Thyroid gland (tissue), 4 donors: ENCODE results near the gene GNA15. TPM values are rescaled to one million over a fixed set of nuclear protein-coding genes. Genes with fewer than 3 reads are reported as not detected.
"Not testable (repeated sequence)": the region's sequence is repeated elsewhere in the genome, so short reads cannot be mapped to it uniquely, and the experiment has no call there.

Experiments used
- DNase-seq, 2 donors: peaks; one replicate each; pipeline ENCODE4 v3.0.0-alpha.2; 2019
- H3K27ac ChIP-seq, 3 donors: fragments of 200-600 bp; sonication (generic); 1 replicate in 2 of 3; 2 replicates in 1 of 3; pipeline ENCODE4 v1.5.1; 2016 to 2019; ENCODE audit warnings: mild to moderate bottlenecking in 1 of 3, moderate library complexity in 1 of 3
- H3K27me3 ChIP-seq: fragments of 200-600 bp; sonication (generic); one replicate; pipeline ENCODE4 v1.5.1; 2019
- H3K36me3 ChIP-seq, 2 donors: fragments of 200-600 bp; sonication (generic); one replicate each; pipeline ENCODE4 v1.5.1; 2016 to 2019
- H3K4me1 ChIP-seq, 2 donors: fragments of 200-600 bp; sonication (generic); one replicate each; pipeline ENCODE4 v1.5.1; 2017 to 2019
- H3K4me3 ChIP-seq, 3 donors: fragments of 200-600 bp; sonication (generic); replicated peaks in 1 of 3; 1 replicate in 2 of 3; 2 replicates in 1 of 3; pipeline ENCODE4 v1.5.1; 2016; ENCODE audit warnings: mild to moderate bottlenecking in 1 of 3
- H3K9me3 ChIP-seq: fragments of 200-600 bp; sonication (generic); one replicate; pipeline ENCODE4 v1.5.1; 2017
- POLR2A ChIP-seq, 2 donors: fragments of 450-650 bp; IDR thresholded peaks; one replicate each; pipeline ENCODE4 v1.6.1; 2017; ENCODE audit warnings: antibody characterized with exemption in 2 of 2, mild to moderate bottlenecking in 2 of 2, moderate library complexity in 1 of 2
- WGBS, 2 donors: methylation state at CpG; one replicate each; pipeline ENCODE4 v1.1.5; 2017; 5-methylcytosine and 5-hydroxymethylcytosine counted together
- intact Hi-C: fragments of 100-400 bp; cut with DNase I; formaldehyde crosslinking; loops from one replicate; pipeline ENCODE4 v1.15.1; 2023
- total RNA-seq, 4 donors: library from RNA; depleted of rRNA; stranded (reverse); fragments of >200 nt; gene quantifications; one replicate each; pipeline ENCODE4 v1.2.3, GENCODE V29; 2016
- TF ChIP-seq, protein P1 (sequence below), 6 experiments: fragments of 200-600 bp in 3 of 6; fragments of 450-650 bp in 3 of 6; sonication (generic) in 3 of 6; IDR thresholded peaks; one replicate each; pipeline ENCODE4 v1.5.1; 2016 to 2019; ENCODE audit warnings: antibody characterized with exemption in 6 of 6, mild to moderate bottlenecking in 2 of 6, inconsistent platforms in 1 of 6, moderate library complexity in 1 of 6

GNA15 gene
- total RNA-seq, 4 donors from 2014 or later = 0.88 to 4.6 (median 2.1) TPM

DNA sequence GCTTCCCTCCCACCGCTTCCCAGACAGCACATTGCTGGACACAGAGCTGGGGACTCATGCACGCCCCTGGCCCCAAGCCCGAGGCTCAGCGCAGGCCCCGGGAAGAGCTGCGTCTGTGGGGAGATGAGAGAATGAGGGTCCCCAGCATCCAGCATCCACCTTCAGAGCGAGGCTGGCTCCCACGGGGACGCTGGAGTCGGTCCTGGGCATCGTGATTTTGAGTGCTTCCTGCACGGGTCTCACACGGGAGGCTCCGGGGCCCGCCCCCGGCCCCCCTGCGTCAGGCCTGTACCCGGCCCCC lies 54.6 kb downstream of the GNA15 start:
- Histone ChIP-seq H3K27me3 (no peaks in the 10 kb centered on the region), H3K36me3 (no peaks in the 10 kb centered on the region), H3K4me1 (peaks cover 13 to 14% of the 10 kb centered on the region in 2 donors), H3K27ac (no peak overlapping the region), H3K4me3 (no peak overlapping the region), H3K9me3 (no peaks in the 10 kb centered on the region)
- WGBS, 2 donors = 90 to 92% methylated on average over 7 to 16 of the region's 18 CpGs
- intact Hi-C loops = no loop called here
- TF ChIP-seq, protein P1, sequence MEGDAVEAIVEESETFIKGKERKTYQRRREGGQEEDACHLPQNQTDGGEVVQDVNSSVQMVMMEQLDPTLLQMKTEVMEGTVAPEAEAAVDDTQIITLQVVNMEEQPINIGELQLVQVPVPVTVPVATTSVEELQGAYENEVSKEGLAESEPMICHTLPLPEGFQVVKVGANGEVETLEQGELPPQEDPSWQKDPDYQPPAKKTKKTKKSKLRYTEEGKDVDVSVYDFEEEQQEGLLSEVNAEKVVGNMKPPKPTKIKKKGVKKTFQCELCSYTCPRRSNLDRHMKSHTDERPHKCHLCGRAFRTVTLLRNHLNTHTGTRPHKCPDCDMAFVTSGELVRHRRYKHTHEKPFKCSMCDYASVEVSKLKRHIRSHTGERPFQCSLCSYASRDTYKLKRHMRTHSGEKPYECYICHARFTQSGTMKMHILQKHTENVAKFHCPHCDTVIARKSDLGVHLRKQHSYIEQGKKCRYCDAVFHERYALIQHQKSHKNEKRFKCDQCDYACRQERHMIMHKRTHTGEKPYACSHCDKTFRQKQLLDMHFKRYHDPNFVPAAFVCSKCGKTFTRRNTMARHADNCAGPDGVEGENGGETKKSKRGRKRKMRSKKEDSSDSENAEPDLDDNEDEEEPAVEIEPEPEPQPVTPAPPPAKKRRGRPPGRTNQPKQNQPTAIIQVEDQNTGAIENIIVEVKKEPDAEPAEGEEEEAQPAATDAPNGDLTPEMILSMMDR (IDR thresholded peaks at IDR 0.05) = no peak
- no peak for TF ChIP-seq POLR2A (IDR thresholded peaks at IDR 0.05)
- DNase-seq = no peak

DNA sequence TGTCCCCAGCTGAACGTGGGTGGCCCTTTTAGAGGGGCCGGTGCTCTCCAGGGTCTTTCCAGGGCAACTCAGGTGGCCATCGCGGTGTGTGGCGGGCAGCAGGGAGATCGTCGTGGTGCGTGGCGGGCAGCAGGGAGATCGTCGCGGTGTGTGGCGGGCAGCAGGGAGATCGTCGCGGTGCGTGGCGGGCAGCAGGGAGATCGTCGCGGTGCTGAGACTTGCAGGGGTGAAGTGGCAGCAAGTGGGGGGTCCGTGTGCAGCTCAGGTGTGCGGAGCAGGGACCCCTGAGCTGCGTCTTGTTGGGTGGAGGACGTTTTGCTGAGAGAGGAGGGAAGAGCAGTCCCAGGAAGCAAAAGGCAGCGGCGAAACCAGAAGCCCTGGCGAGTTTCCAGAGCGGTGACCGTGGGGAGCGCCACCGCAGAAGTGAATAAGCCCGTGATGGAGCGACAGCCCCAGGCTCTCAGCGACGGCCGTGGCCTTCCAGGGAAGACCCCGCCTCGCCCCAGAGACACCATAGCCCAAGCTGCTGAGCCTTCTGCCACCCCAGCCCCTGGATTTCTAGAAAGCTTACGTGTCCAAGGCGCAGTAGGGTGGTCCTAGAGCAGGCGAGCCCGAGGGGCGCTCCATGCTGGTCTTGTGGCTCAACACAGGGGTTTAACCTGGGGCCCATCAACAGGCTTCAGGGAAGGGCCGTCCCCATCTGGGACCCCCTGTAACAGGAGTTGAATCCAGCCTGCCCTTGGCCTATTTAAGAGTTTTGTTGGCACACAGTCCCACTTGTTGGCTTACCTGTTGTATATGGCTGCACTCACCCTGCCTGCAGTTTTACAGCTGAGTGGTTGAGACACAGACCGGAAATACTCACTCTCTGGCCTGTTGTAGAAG lies 55.3 kb downstream of the GNA15 start:
- Histone ChIP-seq H3K36me3 (no peaks in the 10 kb centered on the region), H3K9me3 (no peaks in the 10 kb centered on the region), H3K27ac (no peak overlapping the region), H3K4me1 (peaks cover 13 to 14% of the 10 kb centered on the region in 2 donors), H3K27me3 (no peaks in the 10 kb centered on the region), H3K4me3 (no peak overlapping the region)
- TF ChIP-seq, protein P1 (IDR thresholded peaks at IDR 0.05) = no peak
- no peak for TF ChIP-seq POLR2A (IDR thresholded peaks at IDR 0.05)
- WGBS, 2 donors = 89% methylated on average over 39 to 44 of the region's 46 CpGs
- DNase-seq = no peak
- intact Hi-C loops = no loop called here

DNA sequence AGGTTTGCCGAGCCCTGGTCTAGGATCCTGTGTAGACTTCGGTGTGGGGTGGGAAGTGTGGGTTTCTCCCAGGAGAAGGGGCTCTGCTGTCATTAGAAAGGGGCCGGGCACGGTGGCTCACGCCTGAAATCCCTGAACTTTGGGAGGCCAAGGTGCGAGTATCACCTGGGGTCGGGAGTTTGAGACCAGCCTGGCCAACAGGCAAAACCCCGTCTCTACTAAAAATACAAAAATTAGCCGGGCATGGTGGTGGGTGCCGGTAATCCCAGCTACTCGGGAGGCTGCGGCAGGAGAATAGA lies 55.9 kb downstream of the GNA15 start:
- H3K27ac ChIP-seq, H3K4me3 ChIP-seq, H3K27me3 ChIP-seq, intact Hi-C loops, H3K9me3 ChIP-seq, DNase-seq, H3K36me3 ChIP-seq: not testable (repeated sequence)
- H3K4me1 ChIP-seq = peaks cover 10 to 11% of the 10 kb centered on the region in 2 donors
- WGBS, 2 donors = 85 to 88% methylated on average over 12 of the region's 12 CpGs

DNA sequence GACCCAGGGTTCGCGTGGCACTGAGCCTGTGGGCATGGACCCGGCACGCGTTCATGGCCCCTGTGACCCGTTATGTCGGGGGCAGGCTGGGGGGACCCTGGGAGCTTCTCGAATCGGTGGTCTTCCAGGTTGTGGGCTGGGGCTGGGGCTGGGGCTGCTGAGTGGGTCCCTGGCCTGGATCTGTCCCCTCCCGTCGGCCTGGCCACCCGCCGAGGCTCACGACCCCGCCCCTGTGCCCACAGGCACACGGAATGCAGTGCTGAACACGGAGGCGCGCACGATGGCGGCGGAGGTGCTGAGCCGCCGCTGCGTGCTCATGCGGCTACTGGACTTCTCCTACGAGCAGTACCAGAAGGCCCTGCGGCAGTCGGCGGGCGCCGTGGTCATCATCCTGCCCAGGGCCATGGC lies 56.4 kb downstream of the GNA15 start:
- no peak overlapping the region for H3K27ac ChIP-seq
- H3K4me3 ChIP-seq = no peak overlapping the region
- H3K4me1 ChIP-seq = peaks cover 5 to 6% of the 10 kb centered on the region in 2 donors
- no peak for DNase-seq
- no peaks in the 10 kb centered on the region for H3K36me3 ChIP-seq
- no peaks in the 10 kb centered on the region for H3K27me3 ChIP-seq
- TF ChIP-seq POLR2A (IDR thresholded peaks at IDR 0.05) = no peak
- TF ChIP-seq, protein P1 (IDR thresholded peaks at IDR 0.05) = no peak
- no peaks in the 10 kb centered on the region for H3K9me3 ChIP-seq
- WGBS, 2 donors = 94 to 100% methylated on average over 2 to 20 of the region's 32 CpGs
- intact Hi-C loops = no loop called here

DNA sequence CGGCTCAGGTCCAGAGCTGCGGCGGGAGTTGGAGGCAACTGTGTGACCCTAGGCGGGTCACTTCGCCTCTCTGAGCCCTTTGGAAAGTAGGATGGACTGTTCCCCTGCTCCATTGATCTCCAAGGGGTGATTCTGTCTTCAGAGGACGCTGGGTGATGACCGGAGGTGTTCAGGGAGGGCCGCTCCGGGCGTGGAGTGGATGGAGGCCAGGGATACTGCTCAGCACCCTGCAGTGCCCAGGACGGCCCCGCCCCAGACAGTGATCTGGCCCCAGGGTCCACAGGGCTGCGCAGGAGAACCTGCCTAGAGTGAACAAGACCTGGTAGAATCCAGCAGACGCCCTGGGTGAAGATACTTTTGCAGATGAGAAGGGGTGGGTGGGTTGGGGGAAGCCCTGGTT lies 56.9 kb downstream of the GNA15 start:
- intact Hi-C loops = no loop called here
- 94 to 97% methylated on average over 7 to 9 of the region's 14 CpGs for WGBS, 2 donors
- TF ChIP-seq, protein P1 (IDR thresholded peaks at IDR 0.05) = no peak
- no peak for TF ChIP-seq POLR2A (IDR thresholded peaks at IDR 0.05)
- H3K27me3 ChIP-seq = no peaks in the 10 kb centered on the region
- H3K27ac ChIP-seq = no peak overlapping the region
- no peaks in the 10 kb centered on the region for H3K9me3 ChIP-seq
- H3K4me1 ChIP-seq = peaks cover 1 to 2% of the 10 kb centered on the region in 2 donors
- no peaks in the 10 kb centered on the region for H3K36me3 ChIP-seq
- H3K4me3 ChIP-seq = no peak overlapping the region
- no peak for DNase-seq
